ENCODE measurements around the gene CCHCR1. TPM values are rescaled to one million over a fixed set of nuclear protein-coding genes. Genes with fewer than 3 reads are reported as not detected.

CCHCR1 gene
- total RNA-seq, 1 experiment from 2014 or later, result 42.0 TPM

DNA sequence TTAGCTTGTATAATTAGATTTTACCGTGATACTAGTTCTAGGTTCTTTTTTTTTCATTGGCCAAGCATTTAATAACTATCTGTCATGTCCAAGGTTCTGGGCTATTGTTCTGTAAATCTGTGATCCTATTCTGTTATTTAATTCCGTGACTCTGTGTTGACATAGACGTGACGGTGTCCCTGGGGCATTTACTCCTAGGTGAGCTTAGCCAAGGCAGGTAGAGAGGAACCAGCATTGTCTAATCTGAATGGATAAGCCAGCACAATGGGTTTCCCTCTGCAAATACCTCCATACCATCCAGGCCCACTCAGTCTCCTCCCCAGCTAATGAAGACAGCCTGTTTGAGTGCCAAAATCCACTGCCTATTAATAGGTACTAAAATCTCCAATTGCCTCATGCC lies 28.5 kb downstream of the CCHCR1 start:
- no peak for DNase-seq (ENCODE audit: low read depth)

- DNase-seq (ENCODE audit: low read depth), result peak; percentile 46
Observed at GRCh38 chr6:31128093-31128676, 29.4 kb downstream of the CCHCR1 start.

GRCh38 chr6:31126396-31127175 lies 31.0 kb downstream of the CCHCR1 start:
- DNase-seq (ENCODE audit: low read depth), result no peak

DNA sequence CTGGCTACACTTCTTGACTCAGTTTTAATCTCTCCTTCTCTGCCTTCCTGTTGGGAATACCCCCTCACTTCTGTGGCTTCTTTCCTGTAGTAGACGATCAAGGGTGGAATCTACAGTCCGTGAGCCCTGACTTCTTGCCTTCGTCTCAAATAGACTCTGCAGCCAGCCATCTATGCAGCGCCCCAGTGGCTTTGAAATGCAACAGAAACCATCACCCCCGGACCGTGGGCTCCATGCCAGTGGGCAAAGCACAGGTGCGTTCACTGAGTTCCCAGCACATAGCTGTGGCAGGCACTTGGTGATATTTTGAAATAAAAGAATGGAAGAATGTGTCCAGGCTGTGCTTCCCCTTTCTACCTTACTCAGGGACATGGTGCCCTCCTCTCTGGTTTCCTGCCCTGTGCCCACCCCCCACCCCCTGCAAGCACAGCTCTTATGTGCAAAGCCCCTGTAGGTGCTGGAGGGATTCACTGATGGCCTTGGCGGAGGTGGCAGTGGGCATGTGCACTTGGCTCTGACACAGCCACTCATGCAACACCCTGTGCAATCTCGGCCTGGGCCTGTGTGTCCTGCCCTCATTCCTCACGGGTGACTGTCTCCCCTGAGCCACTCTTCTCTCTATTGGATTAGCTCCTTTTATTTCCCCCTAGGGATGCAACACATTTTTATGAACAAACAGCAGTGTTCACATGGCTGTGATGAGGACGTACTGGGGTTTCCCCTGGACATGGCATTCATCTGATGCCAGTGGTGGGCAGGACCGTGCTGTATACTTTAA lies 31.8 kb downstream of the CCHCR1 start:
- DNase-seq (ENCODE audit: low read depth), result peak; percentile 71

DNA sequence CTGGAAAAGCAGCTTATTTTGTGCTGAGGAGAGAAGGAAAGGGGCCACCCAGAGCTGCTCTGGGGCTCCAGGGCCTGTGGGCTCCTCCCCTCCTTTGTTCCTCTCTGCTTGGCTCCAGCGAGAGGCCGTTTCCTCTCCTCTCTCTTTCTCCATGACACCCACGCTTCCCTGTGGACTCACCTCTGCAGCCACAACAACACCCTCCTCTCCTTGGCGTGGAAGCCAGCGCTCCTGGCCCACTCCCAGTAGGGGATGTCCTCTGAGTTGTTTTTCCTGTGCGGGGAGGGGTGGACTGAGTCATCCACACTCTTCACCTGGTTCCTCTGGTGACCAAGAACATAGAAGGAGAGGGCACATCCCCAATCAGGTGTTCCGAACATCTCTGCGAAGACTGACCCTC lies 32.4 kb downstream of the CCHCR1 start:
- peak; percentile 71 for DNase-seq (ENCODE audit: low read depth)

DNA sequence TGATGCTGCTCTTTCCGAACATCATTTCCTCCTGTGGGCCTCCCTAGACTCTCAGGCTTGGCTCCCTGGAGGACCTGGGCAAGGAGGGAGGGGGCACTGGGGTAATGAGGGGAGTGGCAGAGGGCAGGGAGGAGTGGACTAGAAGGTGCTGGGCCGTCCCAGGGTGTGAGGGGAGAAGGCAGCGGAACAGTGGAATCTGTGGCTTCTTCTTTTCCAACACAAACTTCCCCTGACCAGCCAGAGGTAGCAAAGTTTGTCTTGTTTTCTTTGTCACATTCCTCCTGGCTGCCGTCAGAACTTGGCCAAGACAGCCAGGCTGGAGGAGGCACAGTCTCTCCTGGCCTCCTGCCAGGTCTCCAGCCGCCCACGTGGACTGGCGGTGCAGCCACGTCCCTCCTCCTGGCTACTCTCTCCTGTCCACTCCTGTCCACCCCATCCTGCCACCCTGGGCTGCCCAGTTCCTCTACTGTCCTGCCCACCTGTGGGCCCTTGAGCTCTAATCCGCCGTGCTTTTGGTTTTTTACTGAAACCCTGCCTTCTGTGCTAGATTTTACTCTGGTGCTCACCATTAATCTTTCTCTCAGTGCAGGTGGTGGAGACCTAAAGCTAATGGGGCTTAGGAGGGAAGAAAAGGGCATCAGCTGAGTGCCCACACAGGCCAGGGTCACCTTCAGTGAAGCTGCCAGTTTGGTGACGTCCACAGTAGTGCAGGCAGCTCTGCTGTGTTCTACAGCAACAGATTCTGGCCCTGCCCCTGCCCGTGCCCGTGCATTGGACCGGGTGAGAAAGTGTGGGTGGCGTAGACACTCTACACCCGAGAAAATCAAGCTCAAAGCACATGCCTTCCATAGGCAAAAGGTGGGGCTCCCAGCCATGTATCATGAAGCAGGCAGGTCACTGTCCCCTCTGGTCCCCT lies 34.6 kb downstream of the CCHCR1 start:
- DNase-seq (ENCODE audit: low read depth), result peak; percentile 93

DNA sequence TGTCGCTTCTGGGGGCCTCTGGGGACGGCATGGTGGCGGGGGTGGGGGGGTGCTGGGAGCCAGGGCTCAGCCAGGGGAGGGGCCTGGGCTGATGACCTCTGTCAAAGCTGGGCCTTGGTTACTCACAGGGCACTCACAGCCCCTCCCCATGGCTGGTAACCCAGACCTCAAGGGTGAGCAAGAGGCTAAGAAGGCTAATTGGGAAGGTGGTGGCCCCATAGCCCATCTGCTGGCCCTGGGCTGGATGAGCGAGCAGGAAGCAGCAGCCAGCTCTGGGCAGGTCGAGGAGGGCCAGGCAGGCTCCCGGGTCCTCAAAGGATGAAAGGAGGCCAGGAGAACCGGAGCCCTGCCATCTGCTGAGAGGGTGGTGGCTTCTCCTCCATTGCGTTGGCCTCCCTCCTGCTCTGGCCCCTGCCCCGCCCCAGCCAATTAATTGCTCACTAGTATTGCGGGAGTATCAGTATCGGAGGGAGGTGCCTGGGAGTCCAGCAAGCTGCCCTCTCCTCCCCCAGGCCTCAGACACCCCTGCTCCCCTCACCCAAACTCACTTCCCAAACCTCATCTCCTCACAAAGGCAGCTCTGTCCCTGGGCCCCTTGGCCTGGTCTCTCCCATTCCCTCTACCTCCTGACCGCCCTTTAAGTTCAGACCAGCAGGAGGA lies 36.3 kb downstream of the CCHCR1 start:
- no peak for DNase-seq (ENCODE audit: low read depth)

- no peak for DNase-seq (ENCODE audit: low read depth)
Observed at GRCh38 chr6:31120151-31120915, 37.3 kb downstream of the CCHCR1 start, which contains the start of gene CDSN. Gene CDSN, minus strand, starts transcription at chr6:31120446. Its CDS starts 27 bp downstream, at chr6:31120419.

GRCh38 chr6:31118178-31118577 lies 39.4 kb downstream of the CCHCR1 start:
- DNase-seq (ENCODE audit: low read depth), result no peak

DNA sequence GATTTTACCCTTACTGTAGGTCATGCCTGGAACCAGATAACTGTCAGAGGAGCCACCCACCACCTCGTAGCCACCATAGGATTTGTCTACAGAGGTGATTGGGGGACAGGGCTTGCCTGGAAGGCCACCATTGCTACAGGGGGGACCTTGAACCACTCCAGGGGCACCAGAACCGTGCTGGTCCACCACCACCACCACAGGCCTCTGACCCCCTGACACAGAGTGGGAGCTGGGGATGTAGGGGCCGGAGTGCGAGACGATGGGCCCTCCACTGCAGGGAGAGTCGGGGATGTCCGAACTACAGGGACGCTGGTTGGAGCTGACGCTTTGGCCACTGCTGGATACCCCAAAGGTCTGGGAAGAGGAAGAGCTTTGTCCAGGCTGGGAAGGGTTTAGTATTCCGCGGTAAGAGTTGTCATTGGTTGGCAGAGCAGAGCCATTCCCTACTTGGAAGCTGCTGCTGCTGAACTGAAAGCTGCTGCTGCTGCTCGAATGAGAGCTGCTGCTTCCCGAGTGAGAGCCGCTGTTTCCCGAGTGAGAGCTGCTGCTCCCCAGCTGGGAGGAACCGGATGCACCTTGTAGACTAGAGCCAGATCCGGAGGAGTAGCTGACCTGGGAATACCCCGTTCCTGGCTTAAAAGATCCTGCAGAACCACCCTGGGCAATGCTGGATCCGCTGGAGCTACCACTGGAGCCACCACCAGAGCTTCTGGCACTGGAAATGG lies 40.8 kb downstream of the CCHCR1 start:
- DNase-seq (ENCODE audit: low read depth), result no peak

DNA sequence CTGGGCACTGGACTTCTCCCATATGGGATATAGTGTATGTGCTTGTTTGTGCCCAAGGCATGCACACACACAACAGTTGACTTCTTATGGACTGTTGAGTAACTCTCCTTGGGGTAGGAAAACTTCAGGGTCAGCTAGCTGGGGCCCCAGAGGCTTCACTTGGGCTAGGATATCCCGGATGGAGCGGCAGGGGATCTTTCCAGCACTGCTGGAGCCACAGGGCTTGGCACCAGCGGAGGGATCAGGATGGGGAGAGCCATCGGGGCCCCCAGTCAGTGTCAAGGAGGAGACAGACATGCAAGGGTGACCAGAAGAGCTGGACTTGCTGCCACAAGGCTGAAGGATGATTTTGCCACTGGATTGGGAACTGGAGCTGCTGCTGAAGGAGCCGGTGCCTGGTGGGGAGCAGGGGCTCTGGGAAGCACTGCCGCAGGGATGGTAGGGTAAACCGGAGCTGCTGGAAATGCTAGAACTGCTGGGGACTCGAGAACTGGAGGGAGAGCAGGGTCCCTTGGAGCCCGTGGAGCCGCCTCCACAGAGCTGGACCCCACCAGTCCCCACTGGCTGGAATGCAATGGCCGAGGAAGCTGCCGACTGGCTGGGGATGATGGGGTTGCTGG lies 41.6 kb downstream of the CCHCR1 start:
- DNase-seq (ENCODE audit: low read depth), result no peak

DNA sequence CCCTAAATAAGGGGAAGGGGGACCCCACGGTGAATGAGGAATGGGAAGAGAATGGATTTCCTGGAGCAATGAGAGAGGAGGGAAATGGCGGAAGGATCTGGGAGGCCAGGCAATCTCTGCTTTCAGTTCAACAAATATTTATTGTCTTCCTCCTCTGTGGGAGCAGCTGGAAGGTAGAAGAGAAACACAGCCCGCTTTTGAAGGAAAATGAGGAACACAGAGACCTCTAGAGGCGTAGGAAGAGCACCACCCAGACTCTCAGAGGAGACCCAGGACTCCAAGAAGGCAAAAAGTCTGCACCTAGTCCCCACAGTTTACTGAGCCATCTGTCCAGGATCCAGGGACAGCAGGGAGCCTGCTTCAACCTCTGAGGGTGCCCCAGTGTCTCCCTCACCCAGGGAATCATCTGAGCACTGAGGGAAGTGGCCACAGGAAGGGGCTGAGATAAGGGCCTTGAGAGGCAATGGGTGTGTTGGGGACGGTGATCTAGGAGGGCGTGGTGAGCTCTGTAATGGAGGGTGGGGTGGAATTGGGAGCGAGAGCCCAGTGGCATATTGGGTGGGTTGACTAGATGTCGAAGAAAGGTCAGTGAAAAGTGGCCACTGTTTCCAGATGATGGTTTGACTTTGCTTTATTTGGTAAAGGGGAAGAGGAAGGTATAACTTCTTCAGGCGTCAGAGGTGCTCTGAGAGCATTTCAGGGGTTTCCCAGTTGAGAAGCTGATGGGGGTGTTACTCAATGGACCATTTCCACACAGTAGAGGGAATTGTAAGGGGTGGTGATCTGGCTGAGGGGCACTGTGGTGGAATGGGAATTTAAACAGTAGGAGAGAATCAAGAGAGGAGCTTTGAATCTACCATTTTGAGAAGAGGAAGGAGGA lies 42.4 kb downstream of the CCHCR1 start:
- DNase-seq (ENCODE audit: low read depth), result peak; percentile 71

DNA sequence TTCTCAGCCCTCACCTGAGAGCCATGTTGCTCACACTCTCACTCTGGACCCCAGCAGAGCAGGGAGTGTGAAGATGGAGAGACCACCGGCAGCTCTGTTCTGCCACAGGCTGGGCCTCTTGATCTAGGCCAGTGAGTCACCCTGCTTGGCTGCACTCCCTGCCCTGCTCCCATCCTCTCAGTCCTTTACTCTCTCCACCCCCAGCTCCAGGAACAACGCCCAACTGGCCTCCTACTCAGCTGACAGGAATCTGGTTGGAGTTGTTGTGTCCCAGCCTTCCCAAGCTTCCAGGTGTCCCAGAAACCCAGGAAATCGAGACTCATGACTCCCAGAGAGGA lies 43.1 kb downstream of the CCHCR1 start, which contains the start of gene PSORS1C1:
PSORS1C1 (plus strand) TSS at position 260 of the 338 bp plus-strand sequence. CDS start 14,833 bp downstream, outside the sequence.
- peak; percentile 98 for DNase-seq (ENCODE audit: low read depth)

GRCh38 chr6:31113861-31114540 lies 43.6 kb downstream of the CCHCR1 start:
- DNase-seq (ENCODE audit: low read depth), result peak; percentile 43

GRCh38 chr6:31112478-31112877 lies 45.1 kb downstream of the CCHCR1 start, which contains the start of gene C6orf15:
Gene C6orf15, minus strand, starts transcription at chr6:31112575. Its CDS starts 20 bp downstream, at chr6:31112555.
- no peak for DNase-seq (ENCODE audit: low read depth)

DNA sequence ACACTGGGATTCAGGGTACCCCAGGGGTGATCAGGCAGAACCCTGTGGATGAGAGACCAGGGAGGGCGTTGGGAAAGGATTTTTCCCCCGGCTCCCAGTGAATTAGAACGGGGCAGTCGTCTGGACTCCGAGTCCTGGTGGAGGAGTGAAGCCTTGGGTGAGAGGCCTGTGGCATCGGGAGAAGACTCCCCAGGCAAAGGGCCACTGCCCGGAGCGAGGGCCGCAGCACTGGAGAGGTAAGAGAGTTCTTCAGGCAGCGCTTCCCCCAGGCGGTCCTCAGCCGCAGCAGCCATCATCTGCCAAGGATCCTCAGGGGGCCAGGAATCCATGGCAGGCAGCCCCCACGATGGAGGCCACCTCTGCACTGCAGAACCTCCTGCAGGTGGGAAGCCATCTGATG lies 45.9 kb downstream of the CCHCR1 start:
- no peak for DNase-seq (ENCODE audit: low read depth)
